GM23248 (cell line): ENCODE data around the gene AJAP1.

Source experiments
- EZH2 ChIP-seq: fragments of 200-600 bp; sonication (generic); IDR thresholded peaks from 2 replicates; pipeline ENCODE4 v1.6.1; 2018; ENCODE audit warnings: antibody characterized with exemption, mild to moderate bottlenecking; ENCODE audit not compliant: insufficient read depth, poor library complexity, severe bottlenecking
- EZH2phosphoT487 ChIP-seq: fragments of 200-600 bp; sonication (generic); IDR thresholded peaks from 2 replicates; pipeline ENCODE4 v1.6.1; 2018; ENCODE audit warnings: antibody characterized with exemption, moderate library complexity, mild to moderate bottlenecking, low read depth; ENCODE audit not compliant: insufficient read depth

DNA sequence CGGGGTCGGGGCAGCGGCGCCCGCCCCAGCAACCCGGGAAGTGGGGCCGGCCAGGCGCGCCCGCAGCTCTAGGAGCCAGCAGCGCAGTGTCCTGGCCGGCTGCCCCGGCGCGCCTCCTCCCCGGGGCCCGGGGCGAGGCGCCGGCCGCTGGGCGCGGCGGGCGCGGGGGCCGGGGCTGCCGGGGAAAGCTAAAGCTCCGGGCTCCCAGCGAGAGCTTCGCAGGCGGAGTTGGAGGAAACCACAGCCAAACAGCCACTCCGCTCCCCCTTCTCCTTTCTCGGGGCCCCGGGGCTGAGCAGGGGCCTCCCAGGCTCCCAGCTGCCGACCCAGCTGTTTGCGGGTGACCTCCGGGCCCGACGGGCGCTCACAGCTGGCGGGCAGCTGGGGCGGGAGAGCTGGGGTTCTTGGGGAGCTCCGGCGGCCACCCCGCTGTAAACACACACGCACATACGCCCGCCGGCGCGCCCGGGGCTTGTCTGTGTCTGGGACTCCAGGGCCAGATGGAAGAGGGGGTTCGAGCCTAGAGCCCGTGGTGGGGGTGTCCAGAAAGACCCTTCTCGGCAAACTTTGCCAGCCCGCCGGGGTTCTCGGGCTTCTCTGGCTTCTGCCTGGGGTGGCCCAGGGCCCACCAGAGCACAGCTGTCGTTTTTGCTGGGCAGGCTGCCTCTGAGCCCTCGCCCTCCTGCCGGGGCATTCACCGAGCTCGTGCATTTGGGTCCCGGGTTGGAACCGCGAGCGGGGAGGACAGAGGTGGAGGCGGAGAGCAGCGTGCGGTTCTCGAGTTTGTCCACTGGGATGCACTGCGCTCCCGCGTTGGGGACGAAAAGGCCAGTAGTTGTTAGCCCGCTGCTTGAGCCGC lies 1.5 kb downstream of the AJAP1 start:
- TF ChIP-seq EZH2 = no peak
- TF ChIP-seq EZH2phosphoT487 = no peak
